K562 (cell line): ENCODE data around the gene COX7A1. TPM values are rescaled to one million over a fixed set of nuclear protein-coding genes. Genes with fewer than 3 reads are reported as not detected.

Source experiments
- CHCHD3 ChIP-seq: fragments of 250-450 bp; sonication (Bioruptor Pico); IDR thresholded peaks from 2 replicates; pipeline ENCODE4 v2.1.2; 2022; ENCODE audit warnings: mild to moderate bottlenecking
- ELF1 ChIP-seq: fragments of 200-800 bp; sonication (Bioruptor generic); IDR thresholded peaks from 2 replicates; pipeline ENCODE4 v1.6.1; 2016; ENCODE audit warnings: missing genetic modification characterization, missing compliant biosample characterization
- HDAC2 ChIP-seq: fragments of 450-650 bp; IDR thresholded peaks from 2 replicates; pipeline ENCODE4 v1.6.1; 2016; ENCODE audit warnings: mild to moderate bottlenecking
- HNRNPL ChIP-seq: fragments of 200-400 bp; formaldehyde crosslinking; IDR thresholded peaks from 2 replicates; pipeline ENCODE4 v1.6.1; 2017; ENCODE audit warnings: low read depth, mild to moderate bottlenecking, low read length
- NFIX ChIP-seq: fragments of 250-450 bp; sonication (Bioruptor Pico); IDR thresholded peaks from 2 replicates; pipeline ENCODE4 v1.4.0; 2020; ENCODE audit warnings: low read depth, mild to moderate bottlenecking, moderate library complexity
- NFYB ChIP-seq: IDR thresholded peaks from 2 replicates; pipeline ENCODE4 v1.6.1; 2011; ENCODE audit warnings: mild to moderate bottlenecking, moderate library complexity; ENCODE audit not compliant: insufficient read length; ENCODE audit errors: extremely low read depth
- RFX7 ChIP-seq: fragments of 250-450 bp; sonication (Bioruptor Pico); IDR thresholded peaks from 2 replicates; pipeline ENCODE4 v1.5.1; 2021; ENCODE audit warnings: mild to moderate bottlenecking
- SIN3B ChIP-seq: fragments of 450-650 bp; IDR thresholded peaks from 2 replicates; pipeline ENCODE4 v1.6.1; 2017; ENCODE audit warnings: low read depth, mild to moderate bottlenecking, moderate library complexity
- SRF ChIP-seq, 2 experiments: fragments of 250-450, 450-650 bp in 1 of 2; sonication (Bioruptor Pico) in 1 of 2; sonication (generic) in 1 of 2; formaldehyde crosslinking; IDR thresholded peaks; 2 replicates each; pipeline versions ENCODE4 v1.5.0 to v1.5.1; 2020 to 2022; ENCODE audit warnings: mild to moderate bottlenecking in 1 of 2, missing genetic modification reagents in 1 of 2
- TRIM24 ChIP-seq, 2 experiments: fragments of 450-650 bp; IDR thresholded peaks; 2 replicates each; pipeline ENCODE4 v1.6.1; 2016
- ZNF121 ChIP-seq: sonication (generic); formaldehyde crosslinking; conservative IDR thresholded peaks from 2 replicates; pipeline ENCODE4 v1.8.0; 2022; ENCODE audit warnings: missing genetic modification reagents
- ZNF766 ChIP-seq: fragments of 200-800 bp; sonication (Bioruptor generic); conservative IDR thresholded peaks from 2 replicates; pipeline ENCODE4 v1.6.1; 2016; ENCODE audit warnings: missing genetic modification characterization, missing compliant biosample characterization
- ZNF778 ChIP-seq: fragments of 450-650 bp; formaldehyde crosslinking; IDR thresholded peaks from 2 replicates; pipeline ENCODE4 v1.4.0; 2020; ENCODE audit warnings: mild to moderate bottlenecking, moderate library complexity
- polyA plus RNA-seq, 8 experiments: library from polyadenylated mRNA; depleted of rRNA in 4 of 8; stranded (reverse) in 5 of 8; unstranded in 3 of 8; fragments of >200 nt; fragmentation: Nextera tagmentation in 2 of 8; fragmentation: Illumina TruSeq in 1 of 8; extraction: Ambion mirVana in 2 of 8; extraction: Trizol in 1 of 8; gene quantifications; 2 replicates each; pipeline versions ENCODE4 v1.2.1 to v1.2.3, GENCODE V29; 2011 to 2014; ENCODE audit warnings: inconsistent platforms in 1 of 8, missing spikeins in 1 of 8
- total RNA-seq, 7 experiments: library from RNA; depleted of rRNA in 6 of 7; stranded (reverse); fragments of >200 nt in 6 of 7; fragmentation: Illumina TruSeq in 2 of 7; extraction: Trizol in 2 of 7; gene quantifications; 2 replicates each; pipeline versions ENCODE4 v1.2.1 to v1.2.3, GENCODE V29; 2011 to 2021; ENCODE audit warnings: low replicate concordance in 1 of 7
- TF ChIP-seq, protein P1 (sequence below): sonication (generic); formaldehyde crosslinking; IDR thresholded peaks from 2 replicates; pipeline ENCODE4 v1.5.0; 2020; ENCODE audit warnings: missing genetic modification reagents
- TF ChIP-seq, protein P2 (sequence below): fragments of 450-650 bp; IDR thresholded peaks from 2 replicates; pipeline ENCODE4 v1.6.1; 2016; ENCODE audit warnings: borderline replicate concordance
- TF ChIP-seq, protein P3 (sequence below), 2 experiments: IDR thresholded peaks; 2 replicates each; pipeline ENCODE4 v1.6.1; 2011; ENCODE audit warnings: borderline replicate concordance in 1 of 2, control low read depth in 1 of 2, low read depth in 1 of 2, low read length in 1 of 2, mild to moderate bottlenecking in 1 of 2, mixed read lengths in 1 of 2, moderate library complexity in 1 of 2; ENCODE audit not compliant: insufficient read depth in 1 of 2, insufficient read length in 1 of 2, poor library complexity in 1 of 2, severe bottlenecking in 1 of 2; ENCODE audit errors: extremely low read depth in 1 of 2
- TF ChIP-seq, protein P4 (sequence below): fragments of 200-800 bp; sonication (Bioruptor generic); IDR thresholded peaks from 2 replicates; pipeline ENCODE4 v1.6.1; 2017; ENCODE audit warnings: missing genetic modification characterization, missing compliant biosample characterization
- TF ChIP-seq, protein P5 (sequence below), 2 experiments: IDR thresholded peaks; 2 replicates each; pipeline ENCODE4 v1.6.1; 2012; ENCODE audit warnings: improper control_type of control experiment in 2 of 2, low read depth in 2 of 2, low read length in 2 of 2, borderline replicate concordance in 1 of 2

COX7A1 gene
- total and polyA plus RNA-seq, 9 of the 15 experiments (the other 6 are each of a cell fraction or from before 2014, with no cell fraction given) = 0.08 TPM; not detected in 8

DNA sequence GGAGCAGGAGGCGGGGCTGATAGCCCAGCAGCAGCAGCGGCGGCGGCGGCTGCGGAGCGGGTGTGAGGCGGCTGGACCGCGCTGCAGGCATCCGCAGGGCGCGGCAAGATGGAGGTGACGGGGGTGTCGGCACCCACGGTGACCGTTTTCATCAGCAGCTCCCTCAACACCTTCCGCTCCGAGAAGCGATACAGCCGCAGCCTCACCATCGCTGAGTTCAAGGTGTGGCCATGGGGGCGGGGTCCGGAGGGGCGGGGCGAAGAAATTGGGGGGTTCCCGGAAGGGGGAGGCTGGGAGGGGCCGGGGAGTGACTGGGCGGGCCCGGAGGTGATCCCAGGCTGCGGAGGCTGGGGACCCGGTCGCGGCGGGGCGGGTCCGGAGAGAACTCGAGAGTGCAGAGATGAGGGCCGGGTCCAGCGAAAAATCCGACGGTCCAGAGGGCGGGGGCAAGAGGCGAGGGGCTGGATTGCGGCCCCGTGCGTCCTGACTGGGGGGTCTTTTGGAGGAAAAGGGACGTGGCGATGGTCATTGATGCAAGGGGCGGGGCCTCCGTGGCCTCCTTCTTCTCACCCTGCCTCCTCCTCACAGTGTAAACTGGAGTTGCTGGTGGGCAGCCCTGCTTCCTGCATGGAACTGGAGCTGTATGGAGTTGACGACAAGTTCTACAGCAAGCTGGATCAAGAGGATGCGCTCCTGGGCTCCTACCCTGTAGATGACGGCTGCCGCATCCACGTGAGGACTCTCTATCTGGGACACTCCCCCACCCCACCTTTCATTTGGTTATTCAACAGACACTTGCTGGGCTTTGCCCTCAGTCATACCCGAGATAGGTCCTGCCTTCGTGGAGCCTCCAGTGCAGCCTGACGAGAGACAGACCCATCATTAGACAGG is 36.5 kb downstream of the COX7A1 start, which contains the start of gene TBCB (continued):
- TF ChIP-seq ELF1 (tag) = peak; percentile 73; the same call in 1 of the 2 replicates
- TF ChIP-seq, protein P1, sequence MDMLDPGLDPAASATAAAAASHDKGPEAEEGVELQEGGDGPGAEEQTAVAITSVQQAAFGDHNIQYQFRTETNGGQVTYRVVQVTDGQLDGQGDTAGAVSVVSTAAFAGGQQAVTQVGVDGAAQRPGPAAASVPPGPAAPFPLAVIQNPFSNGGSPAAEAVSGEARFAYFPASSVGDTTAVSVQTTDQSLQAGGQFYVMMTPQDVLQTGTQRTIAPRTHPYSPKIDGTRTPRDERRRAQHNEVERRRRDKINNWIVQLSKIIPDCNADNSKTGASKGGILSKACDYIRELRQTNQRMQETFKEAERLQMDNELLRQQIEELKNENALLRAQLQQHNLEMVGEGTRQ = no peak
- TF ChIP-seq NFIX (CRISPR knock-in tag) = no peak
- no peak for TF ChIP-seq HDAC2
- no peak for TF ChIP-seq RFX7 (CRISPR knock-in tag)
- TF ChIP-seq ZNF121 (CRISPR knock-in tag) = no peak
- TF ChIP-seq ZNF778 (CRISPR knock-in tag) = no peak
- TF ChIP-seq, protein P2, sequence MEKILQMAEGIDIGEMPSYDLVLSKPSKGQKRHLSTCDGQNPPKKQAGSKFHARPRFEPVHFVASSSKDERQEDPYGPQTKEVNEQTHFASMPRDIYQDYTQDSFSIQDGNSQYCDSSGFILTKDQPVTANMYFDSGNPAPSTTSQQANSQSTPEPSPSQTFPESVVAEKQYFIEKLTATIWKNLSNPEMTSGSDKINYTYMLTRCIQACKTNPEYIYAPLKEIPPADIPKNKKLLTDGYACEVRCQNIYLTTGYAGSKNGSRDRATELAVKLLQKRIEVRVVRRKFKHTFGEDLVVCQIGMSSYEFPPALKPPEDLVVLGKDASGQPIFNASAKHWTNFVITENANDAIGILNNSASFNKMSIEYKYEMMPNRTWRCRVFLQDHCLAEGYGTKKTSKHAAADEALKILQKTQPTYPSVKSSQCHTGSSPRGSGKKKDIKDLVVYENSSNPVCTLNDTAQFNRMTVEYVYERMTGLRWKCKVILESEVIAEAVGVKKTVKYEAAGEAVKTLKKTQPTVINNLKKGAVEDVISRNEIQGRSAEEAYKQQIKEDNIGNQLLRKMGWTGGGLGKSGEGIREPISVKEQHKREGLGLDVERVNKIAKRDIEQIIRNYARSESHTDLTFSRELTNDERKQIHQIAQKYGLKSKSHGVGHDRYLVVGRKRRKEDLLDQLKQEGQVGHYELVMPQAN = peak; percentile 22; the same call in 1 of the 2 replicates
- 0 out of 2 replicates have a peak, but pooled peaks have one; percentile 27 for TF ChIP-seq SIN3B
- TF ChIP-seq, protein P3, sequence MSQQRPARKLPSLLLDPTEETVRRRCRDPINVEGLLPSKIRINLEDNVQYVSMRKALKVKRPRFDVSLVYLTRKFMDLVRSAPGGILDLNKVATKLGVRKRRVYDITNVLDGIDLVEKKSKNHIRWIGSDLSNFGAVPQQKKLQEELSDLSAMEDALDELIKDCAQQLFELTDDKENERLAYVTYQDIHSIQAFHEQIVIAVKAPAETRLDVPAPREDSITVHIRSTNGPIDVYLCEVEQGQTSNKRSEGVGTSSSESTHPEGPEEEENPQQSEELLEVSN (IDR thresholded peaks at IDR 0.05; ENCODE audit: borderline replicate concordance in 1 of 2, extremely low read depth in 1 of 2, insufficient read depth in 1 of 2, insufficient read length in 1 of 2, low read depth in 1 of 2, low read length in 1 of 2, poor library complexity in 1 of 2, severe bottlenecking in 1 of 2) = peak; percentile 22 to 44
- TF ChIP-seq, protein P4, sequence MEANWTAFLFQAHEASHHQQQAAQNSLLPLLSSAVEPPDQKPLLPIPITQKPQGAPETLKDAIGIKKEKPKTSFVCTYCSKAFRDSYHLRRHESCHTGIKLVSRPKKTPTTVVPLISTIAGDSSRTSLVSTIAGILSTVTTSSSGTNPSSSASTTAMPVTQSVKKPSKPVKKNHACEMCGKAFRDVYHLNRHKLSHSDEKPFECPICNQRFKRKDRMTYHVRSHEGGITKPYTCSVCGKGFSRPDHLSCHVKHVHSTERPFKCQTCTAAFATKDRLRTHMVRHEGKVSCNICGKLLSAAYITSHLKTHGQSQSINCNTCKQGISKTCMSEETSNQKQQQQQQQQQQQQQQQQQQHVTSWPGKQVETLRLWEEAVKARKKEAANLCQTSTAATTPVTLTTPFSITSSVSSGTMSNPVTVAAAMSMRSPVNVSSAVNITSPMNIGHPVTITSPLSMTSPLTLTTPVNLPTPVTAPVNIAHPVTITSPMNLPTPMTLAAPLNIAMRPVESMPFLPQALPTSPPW (CRISPR knock-in tag) = peak; percentile 93
- no peak for TF ChIP-seq TRIM24 (IDR thresholded peaks at IDR 0.05)
- TF ChIP-seq ZNF766 (CRISPR knock-in tag) = no peak
- no peak for TF ChIP-seq NFYB
- TF ChIP-seq CHCHD3 (CRISPR knock-in tag) = no peak
- TF ChIP-seq SRF (CRISPR knock-in tag; IDR thresholded peaks at IDR 0.05) = 0 out of 4 replicates have a peak, but pooled peaks of 1 of the 2 experiments have one; percentile 17
- no peak for TF ChIP-seq HNRNPL
- TF ChIP-seq, protein P5, sequence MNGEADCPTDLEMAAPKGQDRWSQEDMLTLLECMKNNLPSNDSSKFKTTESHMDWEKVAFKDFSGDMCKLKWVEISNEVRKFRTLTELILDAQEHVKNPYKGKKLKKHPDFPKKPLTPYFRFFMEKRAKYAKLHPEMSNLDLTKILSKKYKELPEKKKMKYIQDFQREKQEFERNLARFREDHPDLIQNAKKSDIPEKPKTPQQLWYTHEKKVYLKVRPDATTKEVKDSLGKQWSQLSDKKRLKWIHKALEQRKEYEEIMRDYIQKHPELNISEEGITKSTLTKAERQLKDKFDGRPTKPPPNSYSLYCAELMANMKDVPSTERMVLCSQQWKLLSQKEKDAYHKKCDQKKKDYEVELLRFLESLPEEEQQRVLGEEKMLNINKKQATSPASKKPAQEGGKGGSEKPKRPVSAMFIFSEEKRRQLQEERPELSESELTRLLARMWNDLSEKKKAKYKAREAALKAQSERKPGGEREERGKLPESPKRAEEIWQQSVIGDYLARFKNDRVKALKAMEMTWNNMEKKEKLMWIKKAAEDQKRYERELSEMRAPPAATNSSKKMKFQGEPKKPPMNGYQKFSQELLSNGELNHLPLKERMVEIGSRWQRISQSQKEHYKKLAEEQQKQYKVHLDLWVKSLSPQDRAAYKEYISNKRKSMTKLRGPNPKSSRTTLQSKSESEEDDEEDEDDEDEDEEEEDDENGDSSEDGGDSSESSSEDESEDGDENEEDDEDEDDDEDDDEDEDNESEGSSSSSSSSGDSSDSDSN (IDR thresholded peaks at IDR 0.05; ENCODE audit: borderline replicate concordance in 1 of 2, low read depth in 2 of 2, low read length in 2 of 2) = 0 out of 4 replicates have a peak, but pooled peaks of 1 of the 2 experiments have one; percentile 2
